K562 (cell line): ENCODE results near the gene SAE1. TPM values are rescaled to one million over a fixed set of nuclear protein-coding genes. Genes with fewer than 3 reads are reported as not detected.

Experiments used
- HMGXB4 ChIP-seq: sonication (generic); formaldehyde crosslinking; IDR thresholded peaks from 2 replicates; pipeline ENCODE4 v1.8.1; 2023; ENCODE audit warnings: mild to moderate bottlenecking, missing genetic modification reagents
- MAX ChIP-seq: sonication (generic); formaldehyde crosslinking; IDR thresholded peaks from 2 replicates; pipeline ENCODE4 v1.9.0; 2022; ENCODE audit warnings: mild to moderate bottlenecking, missing genetic modification reagents
- MEF2A ChIP-seq: IDR thresholded peaks from 2 replicates; pipeline ENCODE4 v1.6.1; 2011; ENCODE audit warnings: low read depth, mild to moderate bottlenecking, low read length, moderate library complexity; ENCODE audit not compliant: control insufficient read depth
- REST ChIP-seq, 2 experiments: fragments of 450-650 bp; formaldehyde crosslinking in 1 of 2; IDR thresholded peaks; 2 replicates each; pipeline versions ENCODE4 v1.4.0 to v1.6.1; 2014 to 2020; ENCODE audit warnings: mild to moderate bottlenecking in 2 of 2, borderline replicate concordance in 1 of 2, low read depth in 1 of 2
- ZFP36 ChIP-seq: fragments of 150-350 bp; IDR thresholded peaks from 2 replicates; pipeline ENCODE4 v1.6.1; 2018; ENCODE audit warnings: low read length, low read depth; ENCODE audit not compliant: partially characterized antibody
- ZNF282 ChIP-seq: sonication (generic); formaldehyde crosslinking; IDR thresholded peaks from 2 replicates; pipeline ENCODE4 v1.8.1; 2023; ENCODE audit warnings: missing genetic modification reagents
- ZNF318 ChIP-seq, 2 experiments: fragments of 450-650 bp; IDR thresholded peaks; 2 replicates each; pipeline ENCODE4 v1.6.1; 2016; ENCODE audit warnings: mild to moderate bottlenecking in 2 of 2, borderline replicate concordance in 1 of 2, low read depth in 1 of 2, moderate library complexity in 1 of 2
- polyA plus RNA-seq, 8 experiments: library from polyadenylated mRNA; depleted of rRNA in 4 of 8; stranded (reverse) in 5 of 8; unstranded in 3 of 8; fragments of >200 nt; fragmentation: Nextera tagmentation in 2 of 8; fragmentation: Illumina TruSeq in 1 of 8; extraction: Ambion mirVana in 2 of 8; extraction: Trizol in 1 of 8; gene quantifications; 2 replicates each; pipeline versions ENCODE4 v1.2.1 to v1.2.3, GENCODE V29; 2011 to 2014; ENCODE audit warnings: inconsistent platforms in 1 of 8, missing spikeins in 1 of 8
- total RNA-seq, 7 experiments: library from RNA; depleted of rRNA in 6 of 7; stranded (reverse); fragments of >200 nt in 6 of 7; fragmentation: Illumina TruSeq in 2 of 7; extraction: Trizol in 2 of 7; gene quantifications; 2 replicates each; pipeline versions ENCODE4 v1.2.1 to v1.2.3, GENCODE V29; 2011 to 2021; ENCODE audit warnings: low replicate concordance in 1 of 7

Gene SAE1
- total and polyA plus RNA-seq, 9 of the 15 experiments (the other 6 are each of a cell fraction or from before 2014, with no cell fraction given): 82.8 to 299 (median 217) TPM

- TF ChIP-seq ZNF318 (IDR thresholded peaks at IDR 0.05; ENCODE audit: borderline replicate concordance in 1 of 2, low read depth in 1 of 2) (no peak), REST (IDR thresholded peaks at IDR 0.05; ENCODE audit: borderline replicate concordance) (no peak), REST (CRISPR knock-in tag; IDR thresholded peaks at IDR 0.05; ENCODE audit: low read depth) (no peak), ZFP36 (no peak), MEF2A (no peak), ZNF282 (no peak), HMGXB4 (0 out of 2 replicates have a peak, but pooled peaks have one; percentile 9), MAX (CRISPR knock-in tag) (peak; percentile 44; the same call in 1 of the 2 replicates)
These were observed 111.4 kb downstream of the SAE1 start (continued) for GRCh38 chr19:47241919-47242577.
